Smooth muscle cell (in vitro differentiated cells): ENCODE results near the gene NFATC4. TPM values are rescaled to one million over a fixed set of nuclear protein-coding genes. Genes with fewer than 3 reads are reported as not detected.

Experiments
- DNase-seq: peaks from one replicate; lab custom pipeline; 2025; ENCODE audit not compliant: unreplicated experiment; lab: John Stamatoyannopoulos, UW
- H2AFZ ChIP-seq: fragments of 200-600 bp; sonication (generic); 2 replicates; pipeline ENCODE4 v1.6.0; 2016; ENCODE audit warnings: antibody characterized with exemption, low read depth, mild to moderate bottlenecking
- H3F3A ChIP-seq: fragments of 200-600 bp; sonication (generic); 2 replicates; pipeline ENCODE4 v1.6.0; 2017; ENCODE audit warnings: antibody characterized with exemption, low read depth
- H3K27ac ChIP-seq: fragments of 200-600 bp; sonication (generic); 2 replicates; pipeline ENCODE4 v1.5.1; 2016; ENCODE audit warnings: low read depth, mild to moderate bottlenecking
- H3K27me3 ChIP-seq: fragments of 200-600 bp; sonication (generic); 2 replicates; pipeline ENCODE4 v1.6.1; 2016; ENCODE audit warnings: low read depth, mild to moderate bottlenecking
- H3K36me3 ChIP-seq: fragments of 200-600 bp; sonication (generic); 2 replicates; pipeline ENCODE4 v1.5.1; 2016; ENCODE audit warnings: low read depth
- H3K4me1 ChIP-seq: fragments of 200-600 bp; sonication (generic); 2 replicates; pipeline ENCODE4 v1.5.1; 2016; ENCODE audit warnings: low read depth
- H3K4me2 ChIP-seq: fragments of 200-600 bp; sonication (generic); 2 replicates; pipeline ENCODE4 v1.6.0; 2016; ENCODE audit warnings: mild to moderate bottlenecking
- H3K4me3 ChIP-seq: fragments of 200-600 bp; sonication (generic); 2 replicates; pipeline ENCODE4 v1.5.1; 2016; ENCODE audit warnings: mild to moderate bottlenecking
- H3K79me2 ChIP-seq: fragments of 200-600 bp; sonication (generic); 2 replicates; pipeline ENCODE4 v1.6.0; 2016; ENCODE audit warnings: low read depth, mild to moderate bottlenecking
- H3K9ac ChIP-seq: fragments of 200-600 bp; sonication (generic); 2 replicates; pipeline ENCODE4 v1.6.0; 2016; ENCODE audit warnings: low read depth
- H3K9me3 ChIP-seq: fragments of 200-600 bp; sonication (generic); replicated peaks from 2 replicates; pipeline ENCODE4 v1.5.1; 2016; ENCODE audit warnings: low read depth
- H4K20me1 ChIP-seq: fragments of 200-600 bp; sonication (generic); 2 replicates; pipeline ENCODE4 v1.6.0; 2016; ENCODE audit warnings: low read depth
- WGBS: methylation state at CpG from one replicate; pipeline ENCODE4 v1.1.7; 2016; ENCODE audit warnings: low lambda C conversion rate; 5-methylcytosine and 5-hydroxymethylcytosine counted together
- polyA plus RNA-seq: library from polyadenylated mRNA; unstranded; fragments of >200 nt; fragmentation: Nextera tagmentation; extraction: Ambion mirVana; gene quantifications from 2 replicates; pipeline ENCODE4 v1.2.1, GENCODE V29; 2016
- total RNA-seq: library from RNA; depleted of rRNA; stranded (reverse); fragments of >200 nt; gene quantifications from 2 replicates; pipeline ENCODE4 v1.2.3, GENCODE V29; 2014
- TF ChIP-seq, protein P1 (sequence below): fragments of 200-600 bp; sonication (generic); IDR thresholded peaks from 2 replicates; pipeline ENCODE4 v1.5.1; 2017; ENCODE audit warnings: borderline replicate concordance, mild to moderate bottlenecking, antibody characterized with exemption; ENCODE audit not compliant: insufficient read depth, poor library complexity, severe bottlenecking

The NFATC4 gene
- total and polyA plus RNA-seq, 2 experiments from 2014 or later, result 44.6 to 84.7 TPM

GRCh38 chr14:24422261-24422660 lies 54.3 kb downstream of the NFATC4 start:
- Histone ChIP-seq H3K4me2 (no peak overlapping the region), H3K9ac (no peak overlapping the region), H3K79me2 (no peaks in the 10 kb centered on the region), H3F3A (peaks cover 4% of the 10 kb centered on the region), H4K20me1 (no peaks in the 10 kb centered on the region), H3K4me3 (no peak overlapping the region), H3K9me3 (no peaks in the 10 kb centered on the region), H3K27ac (no peak overlapping the region), H3K36me3 (no peaks in the 10 kb centered on the region), H2AFZ (no peak overlapping the region), H3K27me3 (no peaks in the 10 kb centered on the region), H3K4me1 (no peaks in the 10 kb centered on the region)
- TF ChIP-seq, protein P1, sequence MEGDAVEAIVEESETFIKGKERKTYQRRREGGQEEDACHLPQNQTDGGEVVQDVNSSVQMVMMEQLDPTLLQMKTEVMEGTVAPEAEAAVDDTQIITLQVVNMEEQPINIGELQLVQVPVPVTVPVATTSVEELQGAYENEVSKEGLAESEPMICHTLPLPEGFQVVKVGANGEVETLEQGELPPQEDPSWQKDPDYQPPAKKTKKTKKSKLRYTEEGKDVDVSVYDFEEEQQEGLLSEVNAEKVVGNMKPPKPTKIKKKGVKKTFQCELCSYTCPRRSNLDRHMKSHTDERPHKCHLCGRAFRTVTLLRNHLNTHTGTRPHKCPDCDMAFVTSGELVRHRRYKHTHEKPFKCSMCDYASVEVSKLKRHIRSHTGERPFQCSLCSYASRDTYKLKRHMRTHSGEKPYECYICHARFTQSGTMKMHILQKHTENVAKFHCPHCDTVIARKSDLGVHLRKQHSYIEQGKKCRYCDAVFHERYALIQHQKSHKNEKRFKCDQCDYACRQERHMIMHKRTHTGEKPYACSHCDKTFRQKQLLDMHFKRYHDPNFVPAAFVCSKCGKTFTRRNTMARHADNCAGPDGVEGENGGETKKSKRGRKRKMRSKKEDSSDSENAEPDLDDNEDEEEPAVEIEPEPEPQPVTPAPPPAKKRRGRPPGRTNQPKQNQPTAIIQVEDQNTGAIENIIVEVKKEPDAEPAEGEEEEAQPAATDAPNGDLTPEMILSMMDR, result no peak
- WGBS, result 41% methylated on average over 4 of the region's 4 CpGs
- no peak for DNase-seq

GRCh38 chr14:24422694-24423601 lies 55.0 kb downstream of the NFATC4 start:
- Histone ChIP-seq H2AFZ (no peak overlapping the region), H3K27me3 (no peaks in the 10 kb centered on the region), H3K4me3 (no peak overlapping the region), H3F3A (peaks cover 4% of the 10 kb centered on the region), H3K9me3 (no peaks in the 10 kb centered on the region), H3K27ac (no peak overlapping the region), H3K36me3 (no peaks in the 10 kb centered on the region), H3K79me2 (no peaks in the 10 kb centered on the region), H3K9ac (no peak overlapping the region), H3K4me1 (no peaks in the 10 kb centered on the region), H3K4me2 (no peak overlapping the region), H4K20me1 (no peaks in the 10 kb centered on the region)
- no peak for DNase-seq
- 86% methylated on average over 12 of the region's 12 CpGs for WGBS
- TF ChIP-seq, protein P1, result no peak

GRCh38 chr14:24425704-24426103 lies 57.7 kb downstream of the NFATC4 start:
- H3K27ac ChIP-seq, result no peak overlapping the region
- H3K4me1 ChIP-seq, result peaks cover 7% of the 10 kb centered on the region
- H3K36me3 ChIP-seq, result no peaks in the 10 kb centered on the region
- no peak overlapping the region for H3K4me3 ChIP-seq
- no peak overlapping the region for H3K4me2 ChIP-seq
- TF ChIP-seq, protein P1, result no peak
- no peaks in the 10 kb centered on the region for H3K9me3 ChIP-seq
- no peak overlapping the region for H2AFZ ChIP-seq
- WGBS, result 85% methylated on average over 3 of the region's 3 CpGs
- no peak overlapping the region for H3K9ac ChIP-seq
- DNase-seq, result no peak
- no peaks in the 10 kb centered on the region for H4K20me1 ChIP-seq
- peaks cover 6% of the 10 kb centered on the region for H3K79me2 ChIP-seq
- peaks cover 5% of the 10 kb centered on the region for H3F3A ChIP-seq
- H3K27me3 ChIP-seq, result no peaks in the 10 kb centered on the region
